HL-60/S4 treated with phorbol 12-myristate 13-acetate at 8.2 ng/mL for 4 days and 3 days (cell line): Measurements from ENCODE around the gene HSD17B7.
"Not testable (repeated sequence)": the region's sequence is repeated elsewhere in the genome, so short reads cannot be mapped to it uniquely, and the experiment has no call there.

Experiments used
- in situ Hi-C: fragments of 300-500 bp; cut with MboI; formaldehyde crosslinking; loops from 2 replicates; pipeline ENCODE4 v1.15.0; 2022; ENCODE audit warnings: low sequenced_read_pairs

Gene HSD17B7

DNA sequence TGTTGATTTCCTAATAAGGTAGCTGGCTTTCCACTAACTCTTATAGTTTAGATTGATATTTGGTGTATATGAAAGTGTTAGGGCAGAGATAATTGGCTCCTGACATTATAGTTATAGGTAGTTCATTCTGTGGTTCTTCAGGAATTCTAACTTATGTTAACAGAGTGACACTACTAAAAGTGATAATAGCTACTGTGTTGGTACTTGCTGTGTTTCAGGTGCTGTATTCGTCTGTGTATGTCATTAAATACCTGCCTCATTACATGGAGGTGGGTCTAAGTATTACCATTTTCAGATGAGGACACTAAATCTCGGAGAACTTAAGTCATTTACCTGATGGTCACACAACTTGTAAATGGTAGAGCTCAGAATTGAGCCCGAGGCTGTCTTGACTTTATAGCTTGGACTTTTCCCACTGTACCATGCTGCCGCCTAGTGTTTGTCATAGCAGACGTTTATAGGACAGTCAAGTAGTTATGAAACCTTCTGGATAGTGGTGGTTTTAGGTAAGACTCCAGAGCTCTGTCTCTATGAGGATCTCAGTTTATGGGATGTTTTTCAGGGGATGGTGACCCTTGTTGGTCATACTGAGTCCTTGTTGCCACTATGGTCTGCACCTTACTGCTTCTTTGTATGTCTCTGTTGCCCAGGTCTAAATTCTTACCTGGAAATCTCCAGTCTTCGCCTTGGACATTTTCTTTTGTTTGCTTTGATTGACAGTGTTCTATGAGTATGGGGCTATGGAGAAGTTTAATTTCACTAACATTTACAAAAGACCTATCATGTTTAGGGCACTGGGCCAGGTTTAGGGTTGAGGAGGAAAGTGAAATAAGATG, 9.7 kb downstream of the HSD17B7 start:
- in situ Hi-C loops: not testable (repeated sequence)

DNA sequence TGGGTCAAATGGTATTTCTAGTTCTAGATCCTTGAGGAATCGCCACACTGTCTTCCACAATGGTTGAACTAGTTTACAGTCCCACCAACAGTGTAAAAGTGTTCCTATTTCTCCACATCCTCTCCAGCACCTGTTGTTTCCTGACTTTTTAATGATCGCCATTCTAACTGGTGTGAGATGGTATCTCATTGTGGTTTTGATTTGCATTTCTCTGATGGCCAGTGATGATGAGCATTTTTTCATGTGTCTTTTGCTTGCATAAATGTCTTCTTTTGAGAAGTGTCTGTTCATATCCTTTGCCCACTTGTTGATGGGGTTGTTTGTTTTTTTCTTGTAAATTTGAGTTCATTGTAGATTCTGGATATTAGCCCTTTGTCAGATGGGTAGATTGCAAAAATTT, 17.0 kb downstream of the HSD17B7 start:
- in situ Hi-C loops: not testable (repeated sequence)

DNA sequence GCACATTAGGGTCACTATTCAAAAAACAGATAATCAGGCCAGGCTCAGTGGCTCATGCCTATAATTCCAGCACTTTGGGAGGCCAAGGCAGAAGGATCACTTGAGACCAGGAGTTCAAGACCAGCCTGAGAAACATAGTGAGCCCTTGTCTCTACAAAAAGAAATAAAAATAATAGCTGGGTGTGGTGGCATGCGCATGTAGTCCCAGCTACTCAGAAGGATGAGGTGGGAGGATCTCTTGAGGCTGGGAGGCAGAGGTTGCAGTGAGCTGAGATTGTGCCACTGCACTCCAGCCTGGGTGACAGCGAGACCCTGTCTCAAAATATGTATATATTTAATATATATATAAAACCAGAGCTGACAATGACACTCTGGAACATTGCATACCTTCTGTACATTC, 21.9 kb downstream of the HSD17B7 start:
- in situ Hi-C loops: not testable (repeated sequence)

DNA sequence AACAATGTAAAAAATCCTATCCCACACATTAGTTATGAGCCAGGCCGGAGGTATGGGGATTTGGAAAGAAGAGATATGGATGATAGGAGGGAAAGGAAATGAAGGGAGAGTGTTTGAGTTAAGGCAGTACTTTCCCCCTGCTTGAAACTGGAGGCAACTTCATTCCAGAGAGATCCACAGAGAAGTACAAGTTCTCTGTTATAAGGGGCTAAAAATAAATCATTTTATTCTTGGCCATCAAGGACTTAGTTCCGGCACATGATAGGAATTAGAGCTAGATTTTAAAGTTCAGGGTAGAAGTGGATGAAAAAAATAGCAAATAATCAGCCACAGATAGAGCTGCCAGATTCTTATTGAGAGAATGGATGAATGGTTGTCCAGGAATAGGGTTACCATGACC, 27.6 kb downstream of the HSD17B7 start:
- in situ Hi-C loops: not testable (repeated sequence)

DNA sequence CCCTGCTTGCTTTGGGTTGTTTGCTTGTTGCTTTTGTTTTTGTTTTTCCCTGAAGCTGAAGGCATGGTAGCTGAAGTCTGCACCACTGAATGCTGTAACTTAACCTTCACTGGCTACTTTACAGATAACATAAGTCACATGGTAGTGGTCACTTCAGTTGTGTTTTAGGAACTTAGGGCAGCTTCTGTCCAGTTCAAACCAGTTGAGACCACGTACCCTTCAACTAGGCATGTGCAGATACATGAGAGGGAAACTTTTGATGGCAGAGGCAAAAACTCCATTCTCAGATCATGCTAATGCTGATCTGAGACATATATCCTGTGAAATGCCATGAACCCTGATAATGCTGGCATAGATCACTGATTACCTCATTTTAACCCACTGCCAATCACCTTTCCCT, 28.2 kb downstream of the HSD17B7 start:
- in situ Hi-C loops: not testable (repeated sequence)

DNA sequence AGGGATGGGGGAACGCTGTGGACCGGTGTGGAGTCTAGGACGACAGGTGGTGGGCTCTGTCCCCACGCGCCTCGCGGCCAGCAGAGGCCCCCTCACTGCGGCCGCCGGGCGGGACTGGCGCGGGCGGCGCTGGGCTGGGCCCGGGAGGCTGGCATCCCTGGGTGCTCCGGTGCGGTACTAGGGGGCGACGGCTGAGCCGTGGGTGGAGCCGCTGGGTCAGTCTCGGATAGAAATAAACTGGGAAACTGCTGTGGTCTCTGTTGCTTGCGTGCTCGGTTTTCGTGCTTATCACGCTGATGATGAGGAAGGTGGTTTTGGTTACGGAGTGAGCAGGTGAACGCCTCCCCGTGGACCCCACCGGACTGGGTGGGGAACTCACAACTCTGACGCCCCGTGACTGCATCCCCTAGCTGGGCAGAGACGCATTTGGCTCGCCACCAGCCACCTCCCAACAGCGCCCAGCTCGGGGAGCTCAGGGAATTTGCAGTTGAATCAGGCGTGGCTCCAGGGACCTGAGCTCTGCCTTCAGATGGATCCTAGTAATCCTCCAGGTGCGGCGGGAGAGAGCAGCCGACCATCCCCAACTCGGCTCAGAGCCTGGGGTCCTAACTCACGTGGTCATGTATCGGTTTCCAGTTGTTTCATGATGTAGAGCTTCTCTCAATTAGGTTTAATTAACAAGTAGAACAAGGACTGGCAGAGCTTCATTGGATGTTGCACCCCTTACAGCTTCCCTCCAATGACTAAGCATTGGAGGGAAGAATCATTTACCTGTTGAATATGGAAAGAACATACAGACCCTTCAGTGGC, 32.1 kb downstream of the HSD17B7 start:
- in situ Hi-C loops: no loop called here

DNA sequence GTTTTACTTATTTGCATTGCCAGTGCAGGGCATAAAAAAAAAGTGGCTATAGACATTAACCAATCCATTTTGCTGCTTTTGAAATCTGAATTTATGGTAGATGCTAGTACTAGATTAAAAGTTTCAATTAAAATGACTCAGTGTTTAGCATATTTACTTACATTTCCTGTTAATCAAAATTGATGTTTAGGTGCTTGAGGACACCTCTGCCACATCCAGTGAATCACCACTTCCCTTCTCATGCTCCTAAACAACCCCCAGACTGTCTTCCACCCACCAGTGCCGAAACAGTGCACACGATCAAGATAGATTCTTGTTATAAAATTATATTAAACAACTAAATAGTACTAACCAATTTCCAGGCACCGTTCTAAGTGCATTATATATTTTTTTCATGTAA, 32.7 kb downstream of the HSD17B7 start:
- in situ Hi-C loops: no loop called here

DNA sequence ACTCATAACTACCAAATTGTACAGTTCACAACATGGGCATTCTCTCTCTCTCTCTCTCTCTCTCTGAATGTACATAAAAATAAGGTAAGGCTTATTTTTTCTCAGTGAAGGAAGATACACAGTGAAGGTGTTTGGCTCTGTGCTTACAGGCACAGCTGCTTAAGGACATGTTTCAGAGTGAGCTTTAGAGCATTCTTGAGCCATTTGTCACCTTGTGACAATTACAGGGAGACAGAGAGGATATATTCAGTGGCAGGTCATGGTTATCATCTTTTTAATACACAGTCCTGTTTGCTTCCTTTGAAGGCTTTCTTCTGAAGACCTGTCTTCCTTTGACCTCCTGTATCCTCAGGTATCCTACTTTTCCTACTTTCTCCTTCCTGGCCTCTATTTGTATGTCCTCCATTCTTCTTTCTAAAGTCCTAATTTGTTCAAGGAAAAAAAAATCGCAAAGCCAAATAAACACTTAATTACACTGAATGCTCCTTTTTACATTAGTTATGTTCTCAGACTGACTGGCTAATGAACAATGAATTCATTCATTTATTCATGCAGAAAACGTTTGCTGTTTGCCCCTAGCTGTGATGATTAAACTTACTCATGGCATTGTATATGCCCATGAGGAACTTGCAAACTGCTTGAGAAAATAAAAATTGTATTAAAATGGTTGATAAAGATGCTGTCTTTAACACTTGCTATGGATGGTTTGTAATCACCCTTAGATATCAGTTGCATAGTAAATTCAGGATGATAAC, 33.4 kb downstream of the HSD17B7 start:
- in situ Hi-C loops: no loop called here

DNA sequence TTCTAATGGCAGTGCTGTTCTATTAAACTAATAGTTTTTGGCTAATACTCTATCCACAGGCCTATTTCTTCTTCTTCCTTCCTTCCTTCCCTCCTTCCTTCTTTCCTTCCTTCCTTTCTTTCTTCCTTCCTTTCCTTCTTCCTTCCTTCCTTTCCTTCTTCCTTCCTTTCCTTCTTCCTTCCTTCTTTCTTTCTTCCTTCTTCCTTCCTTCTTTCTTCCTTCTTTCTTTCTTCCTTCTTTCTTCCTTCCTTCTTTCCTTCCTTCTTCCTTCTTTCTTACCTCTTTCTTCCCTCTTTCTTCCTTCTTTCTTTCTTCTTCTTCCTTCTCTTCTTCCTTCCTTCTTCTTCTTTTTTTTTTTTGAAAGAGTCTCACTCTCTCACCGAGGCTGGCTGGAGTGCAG, 38.8 kb downstream of the HSD17B7 start:
- in situ Hi-C loops: no loop called here

DNA sequence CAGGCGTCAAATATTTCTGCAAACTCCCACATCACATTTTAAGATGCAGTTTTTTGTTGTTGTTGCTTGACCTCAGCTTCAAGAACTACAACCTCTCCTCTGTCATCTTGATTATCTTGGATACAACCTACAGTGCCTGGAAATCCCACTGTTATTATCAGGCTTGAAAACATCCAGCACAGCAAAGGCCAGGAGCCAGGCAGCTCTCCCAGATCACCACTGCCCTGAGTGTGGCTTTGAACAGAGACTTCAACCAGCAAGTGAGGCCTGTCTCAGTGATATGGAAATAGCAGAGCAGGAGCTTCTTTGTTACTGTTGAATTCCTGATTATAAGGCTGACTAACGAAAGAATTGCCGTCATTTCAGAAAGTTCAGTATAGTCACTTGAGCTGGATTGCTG, 42.0 kb downstream of the HSD17B7 start:
- in situ Hi-C loops: no loop called here

DNA sequence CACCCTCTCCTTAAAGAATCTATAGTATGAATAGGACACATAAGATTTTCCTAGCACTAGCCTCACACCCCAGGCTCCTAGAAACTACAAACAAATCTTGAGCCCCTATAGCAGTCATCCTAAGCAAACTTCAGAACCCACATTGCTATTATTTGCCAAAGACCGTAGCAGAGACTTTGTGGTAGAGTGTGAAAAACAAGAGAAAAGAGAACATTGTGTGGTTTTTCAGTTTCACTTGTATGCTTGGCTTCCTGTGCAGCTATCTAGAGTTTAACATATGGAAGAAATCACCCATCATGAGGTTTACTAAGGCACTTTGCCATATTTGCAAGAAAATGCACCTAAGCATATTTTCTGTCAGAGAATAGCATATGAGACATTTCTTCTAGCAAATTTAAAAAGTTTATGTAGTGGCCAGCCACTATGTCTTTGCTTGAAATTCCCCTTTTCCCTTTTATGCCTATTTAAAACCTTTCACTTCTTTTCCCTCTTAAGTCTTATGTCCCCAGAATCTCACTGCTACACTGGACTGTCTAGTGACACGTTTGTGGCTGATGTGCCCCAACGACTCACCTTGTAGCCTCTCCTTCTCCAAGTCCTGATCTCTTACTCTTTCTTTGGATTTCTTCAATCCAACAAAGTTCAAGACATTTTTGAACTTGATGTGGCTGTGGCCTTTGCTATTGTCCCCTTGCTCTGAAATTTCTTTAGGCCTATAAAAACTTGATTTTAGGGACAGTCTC, 44.8 kb downstream of the HSD17B7 start:
- in situ Hi-C loops: no loop called here

DNA sequence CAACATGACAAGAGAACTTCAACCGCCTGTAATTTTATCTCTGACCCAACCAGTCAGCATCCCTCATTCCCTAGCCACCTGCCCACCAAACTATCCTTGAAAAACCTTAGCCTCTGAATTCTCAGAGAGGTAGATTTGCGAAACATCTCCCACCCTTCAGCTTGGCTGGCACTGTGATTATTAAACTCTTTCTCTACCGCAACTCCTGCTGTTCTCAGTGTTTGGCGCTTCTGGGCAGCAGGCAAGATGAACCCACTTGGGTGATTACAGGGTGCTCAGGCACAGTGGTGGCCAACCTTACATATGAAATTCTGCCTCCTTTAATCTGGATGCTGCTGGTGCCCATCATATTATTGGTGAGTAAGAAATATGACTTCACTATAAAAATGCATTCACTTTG, 48.4 kb downstream of the HSD17B7 start:
- in situ Hi-C loops: no loop called here

DNA sequence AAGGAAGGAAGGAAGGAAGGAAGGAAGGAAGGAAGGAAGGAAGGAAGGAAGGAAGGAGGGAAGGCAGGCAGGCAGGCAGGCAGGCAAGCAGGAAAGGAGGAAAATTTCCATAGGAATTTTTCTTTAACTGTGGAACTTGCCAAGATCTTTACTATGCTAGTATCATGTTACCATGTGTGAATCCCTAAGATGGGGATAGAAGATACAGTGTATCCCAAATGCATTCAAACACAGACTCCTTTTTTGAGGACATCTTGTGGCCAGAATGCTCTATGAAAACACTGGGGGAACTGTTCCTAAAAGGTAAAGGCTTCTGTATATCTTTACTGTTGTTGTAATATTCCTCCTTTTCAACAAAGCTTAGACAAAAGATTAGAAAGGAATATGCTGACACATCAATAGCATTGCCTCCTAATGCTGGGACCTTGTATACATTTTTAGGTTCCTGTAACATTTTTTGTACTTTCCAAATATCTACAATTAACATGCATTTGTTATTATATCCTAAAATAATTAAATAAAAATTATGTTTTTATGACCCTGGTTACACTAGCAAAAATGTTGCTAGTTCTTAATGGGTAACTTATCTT, 49.8 kb downstream of the HSD17B7 start:
- in situ Hi-C loops: no loop called here

DNA sequence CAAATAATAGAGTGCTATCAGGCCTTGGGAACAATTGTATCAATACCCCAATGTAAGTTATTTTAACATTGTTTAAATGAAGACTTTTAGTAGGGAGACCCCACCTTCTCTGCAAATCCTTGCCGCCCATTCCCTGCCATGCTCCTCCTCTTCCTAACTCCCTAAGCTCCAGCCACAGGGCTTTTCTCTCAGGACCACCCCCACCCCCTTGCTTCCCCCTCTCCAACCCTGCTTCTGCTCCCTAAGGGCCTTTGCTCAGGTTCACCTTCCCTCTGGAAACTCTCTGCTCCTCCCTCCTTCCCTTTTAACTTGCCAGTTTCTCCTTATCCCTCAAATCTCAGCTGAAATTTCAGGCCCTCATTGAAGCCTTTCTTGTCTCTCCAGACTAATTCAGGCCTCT, 53.7 kb downstream of the HSD17B7 start:
- in situ Hi-C loops: no loop called here

DNA sequence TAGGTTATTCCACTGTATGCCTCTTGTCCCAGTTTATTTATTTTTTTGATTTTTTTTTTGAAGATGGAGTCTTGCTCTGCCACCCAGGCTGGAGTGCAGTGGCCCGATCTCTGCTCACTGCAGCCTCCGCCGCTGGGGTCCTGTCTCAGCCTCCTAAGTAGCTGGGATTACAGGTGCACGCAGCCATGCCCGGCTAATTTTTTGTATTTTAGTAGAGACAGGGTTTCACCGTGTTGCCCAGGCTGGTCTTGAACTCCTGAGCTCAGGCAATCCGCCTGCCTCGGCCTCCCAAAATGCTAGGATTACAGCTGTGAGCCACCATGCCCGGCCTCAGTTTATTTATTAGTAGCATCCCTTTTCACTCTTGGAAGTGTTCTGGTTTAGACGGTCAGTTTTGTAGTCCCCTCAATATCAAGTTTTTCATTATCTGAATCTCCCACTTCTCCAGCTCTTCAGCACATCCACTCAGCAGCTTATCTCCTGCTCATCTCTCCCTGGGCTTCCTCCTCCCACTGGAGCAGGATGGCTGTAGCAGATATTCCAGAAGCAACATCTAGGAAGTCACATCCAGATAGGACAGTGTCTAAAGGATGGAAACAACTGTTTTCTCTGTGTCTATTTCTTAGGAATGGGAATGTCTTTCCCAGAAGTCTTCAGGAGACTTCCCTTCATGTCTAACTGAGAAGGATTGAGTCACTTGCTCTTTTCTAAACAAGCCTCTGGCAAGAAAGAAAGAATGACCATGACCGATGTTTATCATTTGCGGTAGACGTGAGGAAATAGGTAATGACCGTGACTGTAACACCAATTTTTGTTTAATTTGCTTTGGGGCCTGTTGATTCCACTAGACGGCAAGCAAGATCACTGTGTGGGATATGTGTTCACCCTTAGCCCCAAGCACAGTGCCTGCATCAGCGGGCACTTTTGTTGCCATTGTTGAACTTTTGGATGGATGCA, 56.0 kb downstream of the HSD17B7 start:
- in situ Hi-C loops: no loop called here

DNA sequence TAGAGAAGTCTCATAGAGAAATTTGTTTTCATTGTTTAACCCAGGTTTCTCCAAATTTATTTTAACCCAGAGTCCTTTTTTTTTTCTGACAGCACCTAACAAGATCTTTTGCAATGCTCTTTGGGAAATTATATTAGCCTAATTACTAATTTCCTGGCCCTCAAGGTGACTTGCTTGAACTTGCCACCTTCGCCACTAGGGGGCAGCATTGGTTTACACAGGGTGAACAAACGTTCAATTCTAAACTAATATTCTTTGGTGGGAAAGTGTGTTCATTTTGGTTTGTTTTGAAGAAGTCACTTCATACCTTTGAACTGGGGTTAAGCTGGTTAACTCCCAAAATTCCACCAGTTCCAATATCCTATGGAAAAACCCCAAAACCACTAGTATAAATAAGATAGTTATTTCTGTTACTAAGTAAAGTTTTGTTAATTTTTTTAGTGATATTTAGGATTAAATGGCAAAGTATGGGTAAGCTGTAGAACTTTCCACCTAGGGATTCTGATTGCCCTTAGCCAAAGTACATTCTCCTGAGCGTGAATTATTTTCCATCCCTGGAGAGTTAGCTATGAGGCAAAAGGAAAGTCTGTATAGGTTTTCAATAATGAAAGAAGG, 57.4 kb downstream of the HSD17B7 start:
- in situ Hi-C loops: no loop called here

DNA sequence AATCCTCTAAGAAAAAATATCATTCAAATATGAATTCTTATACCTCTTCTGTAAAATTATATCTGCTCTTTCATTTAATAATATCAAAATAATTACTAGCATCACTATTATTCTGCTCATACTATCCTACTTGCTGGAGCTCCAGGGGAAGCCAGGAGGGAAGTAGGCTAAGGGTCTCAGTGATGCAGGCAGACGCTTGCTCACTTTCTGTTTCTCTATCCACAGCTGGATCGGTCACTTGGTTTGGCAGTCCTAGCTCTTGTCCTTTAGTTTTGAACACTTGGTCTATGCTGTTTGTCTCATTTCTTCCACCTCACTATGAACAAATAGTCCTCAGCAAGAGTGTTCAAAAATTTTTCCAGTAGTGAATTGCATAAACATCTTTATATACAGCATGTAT, 59.2 kb downstream of the HSD17B7 start:
- in situ Hi-C loops: no loop called here

DNA sequence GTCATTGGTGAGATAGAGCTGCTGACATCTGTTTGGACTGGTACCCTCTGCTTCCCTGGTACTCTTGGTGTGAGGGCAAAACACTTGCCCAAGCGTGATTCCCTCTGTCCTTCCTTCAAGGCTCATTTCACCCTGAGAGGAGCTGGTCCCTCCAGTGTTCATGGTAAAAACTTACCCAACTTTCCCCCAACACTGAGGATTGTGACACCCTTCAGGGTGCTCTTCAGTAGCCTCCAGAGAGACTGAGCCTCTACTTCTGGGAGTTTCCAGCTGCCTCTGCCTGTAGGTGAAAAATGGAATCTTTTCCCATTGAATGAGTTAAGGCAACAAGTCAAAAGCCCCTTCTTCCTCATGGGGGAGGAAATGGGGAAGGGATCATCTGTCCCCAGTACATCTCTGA, 60.8 kb downstream of the HSD17B7 start:
- in situ Hi-C loops: no loop called here
